NT2/D1 (cell line): Measurements from ENCODE around the gene LTBP4.

Experiments used
- DNase-seq: peaks from one replicate; pipeline ENCODE4 v3.0.0-alpha.2; 2011; ENCODE audit warnings: low read depth, low spot score
- H3K27me3 ChIP-seq: 2 replicates; pipeline ENCODE4 v1.6.0; 2011; ENCODE audit warnings: mild to moderate bottlenecking; ENCODE audit not compliant: insufficient read length, insufficient read depth
- H3K36me3 ChIP-seq: 2 replicates; pipeline ENCODE4 v1.6.1; 2011; ENCODE audit warnings: mild to moderate bottlenecking, low read length, mixed read lengths; ENCODE audit not compliant: insufficient read depth, insufficient read length
- H3K4me1 ChIP-seq: 2 replicates; pipeline ENCODE4 v1.5.1; 2011; ENCODE audit not compliant: insufficient read depth, insufficient read length
- H3K4me3 ChIP-seq: 2 replicates; pipeline ENCODE4 v1.5.1; 2011; ENCODE audit warnings: low read depth; ENCODE audit not compliant: insufficient read length
- H3K9ac ChIP-seq: 2 replicates; pipeline ENCODE4 v1.6.0; 2011; ENCODE audit warnings: low read depth; ENCODE audit not compliant: insufficient read length
- H3K9me3 ChIP-seq: 2 replicates; pipeline ENCODE4 v1.5.1; 2011; ENCODE audit warnings: mild to moderate bottlenecking, low read length; ENCODE audit not compliant: insufficient read depth
- SUZ12 ChIP-seq: IDR thresholded peaks from 2 replicates; pipeline ENCODE4 v1.6.1; 2011; ENCODE audit not compliant: insufficient read length, insufficient read depth; ENCODE audit errors: extremely low read depth
- YY1 ChIP-seq: IDR thresholded peaks from 2 replicates; pipeline ENCODE4 v1.6.1; 2011; ENCODE audit not compliant: insufficient read length, insufficient read depth
- ZNF274 ChIP-seq: IDR thresholded peaks from 2 replicates; pipeline ENCODE4 v1.6.1; 2011; ENCODE audit warnings: mild to moderate bottlenecking, low read depth, low read length

Gene LTBP4, protein sequence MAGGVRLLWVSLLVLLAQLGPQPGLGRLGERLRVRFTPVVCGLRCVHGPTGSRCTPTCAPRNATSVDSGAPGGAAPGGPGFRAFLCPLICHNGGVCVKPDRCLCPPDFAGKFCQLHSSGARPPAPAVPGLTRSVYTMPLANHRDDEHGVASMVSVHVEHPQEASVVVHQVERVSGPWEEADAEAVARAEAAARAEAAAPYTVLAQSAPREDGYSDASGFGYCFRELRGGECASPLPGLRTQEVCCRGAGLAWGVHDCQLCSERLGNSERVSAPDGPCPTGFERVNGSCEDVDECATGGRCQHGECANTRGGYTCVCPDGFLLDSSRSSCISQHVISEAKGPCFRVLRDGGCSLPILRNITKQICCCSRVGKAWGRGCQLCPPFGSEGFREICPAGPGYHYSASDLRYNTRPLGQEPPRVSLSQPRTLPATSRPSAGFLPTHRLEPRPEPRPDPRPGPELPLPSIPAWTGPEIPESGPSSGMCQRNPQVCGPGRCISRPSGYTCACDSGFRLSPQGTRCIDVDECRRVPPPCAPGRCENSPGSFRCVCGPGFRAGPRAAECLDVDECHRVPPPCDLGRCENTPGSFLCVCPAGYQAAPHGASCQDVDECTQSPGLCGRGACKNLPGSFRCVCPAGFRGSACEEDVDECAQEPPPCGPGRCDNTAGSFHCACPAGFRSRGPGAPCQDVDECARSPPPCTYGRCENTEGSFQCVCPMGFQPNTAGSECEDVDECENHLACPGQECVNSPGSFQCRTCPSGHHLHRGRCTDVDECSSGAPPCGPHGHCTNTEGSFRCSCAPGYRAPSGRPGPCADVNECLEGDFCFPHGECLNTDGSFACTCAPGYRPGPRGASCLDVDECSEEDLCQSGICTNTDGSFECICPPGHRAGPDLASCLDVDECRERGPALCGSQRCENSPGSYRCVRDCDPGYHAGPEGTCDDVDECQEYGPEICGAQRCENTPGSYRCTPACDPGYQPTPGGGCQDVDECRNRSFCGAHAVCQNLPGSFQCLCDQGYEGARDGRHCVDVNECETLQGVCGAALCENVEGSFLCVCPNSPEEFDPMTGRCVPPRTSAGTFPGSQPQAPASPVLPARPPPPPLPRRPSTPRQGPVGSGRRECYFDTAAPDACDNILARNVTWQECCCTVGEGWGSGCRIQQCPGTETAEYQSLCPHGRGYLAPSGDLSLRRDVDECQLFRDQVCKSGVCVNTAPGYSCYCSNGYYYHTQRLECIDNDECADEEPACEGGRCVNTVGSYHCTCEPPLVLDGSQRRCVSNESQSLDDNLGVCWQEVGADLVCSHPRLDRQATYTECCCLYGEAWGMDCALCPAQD (N-terminal part only)

DNA sequence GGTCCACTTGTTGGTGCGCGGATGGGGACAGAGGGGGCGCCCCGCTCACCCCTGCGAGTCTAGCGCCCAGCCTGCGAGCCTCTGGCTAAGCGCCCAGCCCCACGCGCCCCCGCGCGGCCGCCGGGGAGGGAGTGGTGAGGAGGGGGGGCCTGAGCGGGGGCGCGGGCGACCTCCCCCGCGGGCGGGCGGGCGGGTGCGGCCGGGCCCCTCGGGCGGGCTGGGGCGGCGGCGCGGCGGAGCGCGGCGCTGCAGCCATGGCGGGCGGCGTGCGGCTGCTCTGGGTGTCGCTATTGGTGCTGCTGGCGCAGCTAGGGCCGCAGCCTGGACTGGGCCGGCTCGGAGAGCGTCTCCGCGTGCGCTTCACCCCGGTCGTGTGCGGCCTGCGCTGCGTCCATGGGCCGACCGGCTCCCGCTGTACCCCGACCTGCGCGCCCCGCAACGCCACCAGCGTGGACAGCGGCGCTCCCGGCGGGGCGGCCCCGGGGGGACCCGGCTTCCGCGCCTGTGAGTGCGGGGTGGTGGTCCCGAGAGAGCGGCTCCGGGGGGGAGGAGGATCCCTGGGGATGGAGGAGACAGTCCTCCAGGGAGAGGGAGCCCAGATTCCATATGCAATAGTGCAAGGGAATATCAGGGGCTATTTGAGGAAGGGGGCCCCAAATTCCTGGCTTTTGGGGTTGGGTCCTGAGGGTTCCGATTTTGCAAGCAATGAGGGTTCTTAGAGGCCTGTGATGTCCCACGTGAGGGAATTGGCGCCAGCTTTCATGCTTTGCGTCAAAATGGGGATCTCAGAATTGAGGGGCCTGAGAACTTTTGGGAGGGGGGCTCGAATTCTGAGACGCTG lies at the start of gene LTBP4:
TSS of gene LTBP4 (plus strand) at position 236 of the 841 bp plus-strand sequence. CDS start at position 255, 19 bp downstream.
- Histone ChIP-seq H3K27me3 (peaks cover 35% of the 10 kb centered on the region), H3K4me3 (peak within 1 kb of the TSS; percentile 34), H3K9me3 (no peaks in the 10 kb centered on the region), H3K9ac (peak within 1 kb of the TSS; percentile 32), H3K36me3 (no peaks in the 10 kb centered on the region), H3K4me1 (peaks cover 7% of the 10 kb centered on the region)
- TF ChIP-seq SUZ12 (no peak), YY1 (no peak), ZNF274 (no peak)
- no peak for DNase-seq

GRCh38 chr19:40552848-40553247 lies 48.3 kb upstream of the LTBP4 start:
- Histone ChIP-seq H3K4me3 (no peak overlapping the region), H3K9ac (no peak overlapping the region), H3K4me1 (peaks cover 4% of the 10 kb centered on the region), H3K9me3 (no peaks in the 10 kb centered on the region), H3K36me3 (no peaks in the 10 kb centered on the region), H3K27me3 (peaks cover 39% of the 10 kb centered on the region)
- TF ChIP-seq SUZ12 = no peak
- no peak for TF ChIP-seq ZNF274
- TF ChIP-seq YY1 = no peak
- DNase-seq = no peak

DNA sequence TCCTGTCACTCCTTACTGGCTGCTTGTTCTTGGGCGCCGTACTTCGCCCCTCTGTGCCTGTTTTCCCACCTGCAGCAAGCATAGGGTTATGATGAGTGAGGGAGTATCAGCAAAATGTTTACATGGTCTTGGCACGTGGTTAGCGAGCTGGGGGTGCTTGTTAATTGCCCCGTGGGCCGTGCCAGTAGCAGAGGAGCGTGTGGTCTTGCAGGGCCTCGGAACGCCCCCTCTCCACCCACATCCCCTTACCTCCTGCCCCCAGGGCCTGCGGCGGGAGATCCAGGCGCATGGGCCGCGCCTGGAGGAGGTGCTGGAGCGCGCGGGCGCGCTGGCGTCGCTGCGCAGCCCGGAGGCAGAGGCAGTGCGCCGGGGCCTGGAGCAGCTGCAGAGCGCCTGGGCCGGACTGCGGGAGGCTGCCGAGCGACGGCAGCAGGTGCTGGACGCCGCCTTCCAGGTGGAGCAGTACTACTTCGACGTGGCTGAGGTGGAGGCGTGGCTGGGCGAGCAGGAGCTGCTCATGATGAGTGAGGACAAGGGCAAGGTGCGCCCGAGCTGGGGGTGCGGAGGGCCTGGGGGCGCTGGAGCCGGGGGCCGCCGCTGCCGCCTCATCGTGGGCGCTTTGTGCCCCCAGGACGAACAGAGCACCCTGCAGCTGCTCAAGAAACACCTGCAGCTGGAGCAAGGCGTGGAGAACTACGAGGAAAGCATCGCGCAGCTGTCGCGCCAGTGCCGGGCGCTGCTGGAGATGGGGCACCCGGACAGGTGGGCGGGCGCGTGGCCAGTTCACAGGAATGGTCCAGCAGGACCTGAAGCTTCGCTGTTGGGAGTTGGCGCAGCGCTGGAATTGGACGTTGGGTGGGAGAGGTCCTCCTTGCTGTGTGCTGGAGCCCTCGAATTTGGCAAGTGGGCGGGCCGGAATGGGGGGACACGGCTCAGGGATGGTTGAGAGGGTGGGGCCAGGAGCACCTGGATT lies 47.0 kb upstream of the LTBP4 start:
- no peak for TF ChIP-seq ZNF274
- Histone ChIP-seq H3K9me3 (no peaks in the 10 kb centered on the region), H3K4me1 (no peaks in the 10 kb centered on the region), H3K36me3 (no peaks in the 10 kb centered on the region), H3K4me3 (no peak overlapping the region), H3K27me3 (peaks cover 27% of the 10 kb centered on the region), H3K9ac (no peak overlapping the region)
- no peak for DNase-seq

DNA sequence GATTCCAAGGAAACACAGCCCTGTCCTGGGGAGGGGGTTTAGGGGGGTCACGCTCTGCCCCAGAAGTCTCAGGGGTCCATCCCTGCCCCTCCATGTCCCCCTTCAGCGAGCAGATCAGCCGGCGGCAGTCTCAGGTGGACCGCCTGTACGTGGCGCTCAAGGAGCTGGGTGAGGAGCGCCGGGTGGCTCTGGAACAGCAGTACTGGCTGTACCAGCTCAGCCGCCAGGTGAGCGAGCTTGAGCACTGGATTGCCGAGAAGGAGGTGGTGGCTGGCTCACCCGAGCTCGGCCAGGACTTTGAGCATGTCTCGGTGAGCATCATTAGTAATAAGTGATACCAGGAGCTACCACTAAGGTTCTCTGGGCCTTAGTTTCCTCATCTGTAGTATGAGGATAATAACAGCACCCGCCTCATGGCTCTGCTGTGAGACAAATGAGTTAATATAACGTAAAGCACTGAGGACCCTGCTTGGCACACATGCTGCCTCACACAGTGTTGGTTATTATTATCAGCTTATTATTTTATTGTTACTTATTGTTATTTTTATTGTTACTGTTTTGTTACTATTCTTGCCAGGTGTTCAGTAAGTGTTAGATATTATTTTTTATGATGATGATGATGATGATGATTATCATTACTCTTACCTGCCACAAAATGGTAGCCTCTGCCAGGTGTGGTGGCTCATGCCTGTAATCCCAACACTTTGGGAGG lies 45.0 kb upstream of the LTBP4 start:
- Histone ChIP-seq H3K36me3 (no peaks in the 10 kb centered on the region), H3K4me1 (no peaks in the 10 kb centered on the region), H3K9me3 (no peaks in the 10 kb centered on the region), H3K4me3 (no peak overlapping the region), H3K27me3 (peaks cover 23% of the 10 kb centered on the region), H3K9ac (no peak overlapping the region)
- TF ChIP-seq YY1 = no peak
- TF ChIP-seq SUZ12 = no peak
- no peak for TF ChIP-seq ZNF274
- no peak for DNase-seq

- Histone ChIP-seq H3K9ac (peak overlapping the region; percentile 4), H3K4me1 (no peaks in the 10 kb centered on the region), H3K27me3 (peaks cover 23% of the 10 kb centered on the region), H3K9me3 (no peaks in the 10 kb centered on the region), H3K36me3 (no peaks in the 10 kb centered on the region), H3K4me3 (no peak overlapping the region)
- no peak for DNase-seq
- TF ChIP-seq SUZ12 (no peak), YY1 (no peak), ZNF274 (no peak)
Observed at GRCh38 chr19:40556953-40557530, 44.1 kb upstream of the LTBP4 start.
